ENCODE results near the gene SNX14.

Gene SNX14

DNA sequence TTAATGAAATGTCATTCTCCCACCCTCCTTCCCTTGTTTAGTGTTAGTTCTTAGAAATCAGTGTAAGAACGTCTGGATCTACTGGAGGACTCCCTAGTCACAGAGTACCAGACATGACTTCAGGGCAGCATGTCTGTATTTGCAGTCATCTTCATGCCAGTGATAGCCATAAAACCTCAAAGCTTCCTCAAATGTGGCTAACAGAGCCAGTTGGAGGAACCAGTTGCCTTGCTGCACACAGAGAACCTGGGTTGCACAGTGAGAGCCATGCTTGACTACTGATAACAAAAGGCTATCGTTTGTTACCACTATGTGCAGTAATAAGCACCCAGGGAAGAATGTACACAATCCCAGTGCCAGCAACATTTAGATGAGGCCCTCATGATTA lies 123.6 kb downstream of the SNX14 start:
- no peaks in the 10 kb centered on the region for H3K9me2 ChIP-seq (replicated peaks; ENCODE audit: insufficient read depth, low read length)
- H3K36me3 ChIP-seq (replicated peaks; ENCODE audit: insufficient read depth, low read length), result no peaks in the 10 kb centered on the region
- no peaks in the 10 kb centered on the region for H3K79me2 ChIP-seq (ENCODE audit: low read length)
- H2AFZ ChIP-seq (ENCODE audit: low read length), result no peak overlapping the region
- H3F3A ChIP-seq (ENCODE audit: insufficient read depth, low read length), result no peaks in the 10 kb centered on the region
- no peak for DNase-seq
- TF ChIP-seq EZH2 (optimal IDR thresholded peaks at IDR 0.05; ENCODE audit: low read depth, low read length), result no peak
- TF ChIP-seq EZH2phosphoT487 (IDR thresholded peaks at IDR 0.05; ENCODE audit: low read length), result no peak
- TF ChIP-seq, protein P1, sequence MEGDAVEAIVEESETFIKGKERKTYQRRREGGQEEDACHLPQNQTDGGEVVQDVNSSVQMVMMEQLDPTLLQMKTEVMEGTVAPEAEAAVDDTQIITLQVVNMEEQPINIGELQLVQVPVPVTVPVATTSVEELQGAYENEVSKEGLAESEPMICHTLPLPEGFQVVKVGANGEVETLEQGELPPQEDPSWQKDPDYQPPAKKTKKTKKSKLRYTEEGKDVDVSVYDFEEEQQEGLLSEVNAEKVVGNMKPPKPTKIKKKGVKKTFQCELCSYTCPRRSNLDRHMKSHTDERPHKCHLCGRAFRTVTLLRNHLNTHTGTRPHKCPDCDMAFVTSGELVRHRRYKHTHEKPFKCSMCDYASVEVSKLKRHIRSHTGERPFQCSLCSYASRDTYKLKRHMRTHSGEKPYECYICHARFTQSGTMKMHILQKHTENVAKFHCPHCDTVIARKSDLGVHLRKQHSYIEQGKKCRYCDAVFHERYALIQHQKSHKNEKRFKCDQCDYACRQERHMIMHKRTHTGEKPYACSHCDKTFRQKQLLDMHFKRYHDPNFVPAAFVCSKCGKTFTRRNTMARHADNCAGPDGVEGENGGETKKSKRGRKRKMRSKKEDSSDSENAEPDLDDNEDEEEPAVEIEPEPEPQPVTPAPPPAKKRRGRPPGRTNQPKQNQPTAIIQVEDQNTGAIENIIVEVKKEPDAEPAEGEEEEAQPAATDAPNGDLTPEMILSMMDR (IDR thresholded peaks at IDR 0.05; ENCODE audit: low read length), result no peak
- no peaks in the 10 kb centered on the region for H4K20me1 ChIP-seq (ENCODE audit: insufficient read depth, low read length)
- H3K4me2 ChIP-seq (ENCODE audit: low read depth, low read length), result no peak overlapping the region
- peaks cover 14% of the 10 kb centered on the region for H3K4me1 ChIP-seq (ENCODE audit: low read length)
- H3K9ac ChIP-seq (ENCODE audit: low read length), result no peak overlapping the region
- H3K27ac ChIP-seq (ENCODE audit: low read length), result no peak overlapping the region
- no peaks in the 10 kb centered on the region for H3K27me3 ChIP-seq (replicated peaks; ENCODE audit: insufficient read depth, low read length)
- H3K4me3 ChIP-seq (ENCODE audit: low read length), result no peak overlapping the region
- H3K9me3 ChIP-seq (replicated peaks; ENCODE audit: insufficient read depth, low read length), result no peaks in the 10 kb centered on the region

DNA sequence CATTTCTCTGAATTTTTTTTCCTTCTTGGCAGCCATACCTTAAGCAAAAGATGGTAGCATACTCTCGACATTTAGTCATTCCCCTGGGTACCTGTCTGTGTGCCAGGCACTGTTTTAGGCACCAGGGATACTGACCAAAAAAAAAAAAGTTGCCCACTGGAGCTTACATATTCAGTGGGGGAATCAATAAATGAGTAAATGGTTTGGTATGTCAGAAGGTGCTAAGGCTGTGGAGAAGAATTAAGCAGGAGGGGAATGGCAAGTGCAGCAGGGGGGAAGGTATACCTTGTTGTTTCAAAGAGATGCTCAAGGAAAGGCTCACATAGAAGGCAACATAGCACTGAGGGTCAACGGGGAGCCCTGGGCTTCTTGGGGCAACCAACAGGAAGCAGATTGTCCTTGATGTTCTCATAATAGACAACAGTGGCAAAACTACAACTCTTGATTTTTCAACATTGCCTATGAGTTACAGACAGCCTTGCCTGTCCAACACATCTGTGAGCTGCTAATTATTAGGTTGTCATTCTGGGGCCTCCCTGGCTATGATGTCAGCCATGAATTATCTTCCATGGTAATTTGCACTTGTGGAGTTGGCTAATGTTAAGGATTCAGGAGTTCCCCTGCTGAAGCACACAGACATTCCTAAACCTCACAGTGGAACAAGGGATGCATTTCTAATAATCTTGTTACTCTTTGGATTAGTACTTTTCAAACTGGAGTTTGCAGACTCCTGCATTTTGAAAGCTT lies 124.2 kb downstream of the SNX14 start:
- TF ChIP-seq EZH2phosphoT487 (IDR thresholded peaks at IDR 0.05; ENCODE audit: low read length), result no peak
- TF ChIP-seq, protein P1 (IDR thresholded peaks at IDR 0.05; ENCODE audit: low read length), result no peak
- TF ChIP-seq EZH2 (optimal IDR thresholded peaks at IDR 0.05; ENCODE audit: low read depth, low read length), result no peak
- no peaks in the 10 kb centered on the region for H3K36me3 ChIP-seq (replicated peaks; ENCODE audit: insufficient read depth, low read length)
- no peaks in the 10 kb centered on the region for H3K9me3 ChIP-seq (replicated peaks; ENCODE audit: insufficient read depth, low read length)
- no peak overlapping the region for H3K27ac ChIP-seq (ENCODE audit: low read length)
- no peaks in the 10 kb centered on the region for H3K27me3 ChIP-seq (replicated peaks; ENCODE audit: insufficient read depth, low read length)
- no peaks in the 10 kb centered on the region for H4K20me1 ChIP-seq (ENCODE audit: insufficient read depth, low read length)
- DNase-seq, result no peak
- H3K4me3 ChIP-seq (ENCODE audit: low read length), result no peak overlapping the region
- peaks cover 20% of the 10 kb centered on the region for H3K4me1 ChIP-seq (ENCODE audit: low read length)
- no peaks in the 10 kb centered on the region for H3F3A ChIP-seq (ENCODE audit: insufficient read depth, low read length)
- H3K4me2 ChIP-seq (ENCODE audit: low read depth, low read length), result no peak overlapping the region
- no peaks in the 10 kb centered on the region for H3K9me2 ChIP-seq (replicated peaks; ENCODE audit: insufficient read depth, low read length)
- no peak overlapping the region for H3K9ac ChIP-seq (ENCODE audit: low read length)
- no peaks in the 10 kb centered on the region for H3K79me2 ChIP-seq (ENCODE audit: low read length)
- no peak overlapping the region for H2AFZ ChIP-seq (ENCODE audit: low read length)

DNA sequence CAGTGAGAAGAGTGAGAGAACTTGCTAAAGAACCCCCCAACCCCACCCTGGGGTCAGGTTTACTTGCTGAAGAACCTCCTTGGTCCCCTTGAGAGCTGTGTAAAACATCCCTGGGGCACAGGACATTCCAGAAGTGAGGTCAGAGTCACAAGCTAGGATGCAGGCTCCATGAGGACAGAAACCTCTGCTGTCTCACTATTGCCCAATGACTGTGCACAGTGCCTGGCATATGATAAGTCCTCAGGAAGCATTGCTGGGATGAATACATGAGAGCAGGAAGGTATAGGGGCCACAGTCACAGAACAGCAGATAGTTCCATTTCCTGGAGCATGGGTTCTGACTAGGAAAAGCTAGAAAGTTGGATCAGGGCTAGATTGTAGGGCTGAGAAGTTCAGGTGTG lies 125.3 kb downstream of the SNX14 start:
- H3K27me3 ChIP-seq (replicated peaks; ENCODE audit: insufficient read depth, low read length), result no peaks in the 10 kb centered on the region
- H2AFZ ChIP-seq (ENCODE audit: low read length), result no peak overlapping the region
- no peak overlapping the region for H3K4me3 ChIP-seq (ENCODE audit: low read length)
- H3K36me3 ChIP-seq (replicated peaks; ENCODE audit: insufficient read depth, low read length), result no peaks in the 10 kb centered on the region
- TF ChIP-seq, protein P1 (IDR thresholded peaks at IDR 0.05; ENCODE audit: low read length), result no peak
- TF ChIP-seq EZH2phosphoT487 (IDR thresholded peaks at IDR 0.05; ENCODE audit: low read length), result no peak
- no peak for TF ChIP-seq EZH2 (optimal IDR thresholded peaks at IDR 0.05; ENCODE audit: low read depth, low read length)
- H4K20me1 ChIP-seq (ENCODE audit: insufficient read depth, low read length), result no peaks in the 10 kb centered on the region
- H3F3A ChIP-seq (ENCODE audit: insufficient read depth, low read length), result no peaks in the 10 kb centered on the region
- no peak overlapping the region for H3K4me2 ChIP-seq (ENCODE audit: low read depth, low read length)
- no peaks in the 10 kb centered on the region for H3K9me3 ChIP-seq (replicated peaks; ENCODE audit: insufficient read depth, low read length)
- no peak overlapping the region for H3K27ac ChIP-seq (ENCODE audit: low read length)
- H3K9me2 ChIP-seq (replicated peaks; ENCODE audit: insufficient read depth, low read length), result no peaks in the 10 kb centered on the region
- no peaks in the 10 kb centered on the region for H3K79me2 ChIP-seq (ENCODE audit: low read length)
- DNase-seq, result no peak
- H3K9ac ChIP-seq (ENCODE audit: low read length), result no peak overlapping the region
- peaks cover 30% of the 10 kb centered on the region for H3K4me1 ChIP-seq (ENCODE audit: low read length)

Data from MM.1S (cell line).